ENCODE results near the gene SUSD1.

GRCh38 chr9:112130997-112131396 lies 44.1 kb downstream of the SUSD1 start:
- TF ChIP-seq CREB1 (IDR thresholded peaks at IDR 0.05; ENCODE audit: low read depth) (no peak), EGR1 (IDR thresholded peaks at IDR 0.05) (no peak), FOXM1 (IDR thresholded peaks at IDR 0.05; ENCODE audit: borderline replicate concordance, low read depth) (no peak), EP300 (IDR thresholded peaks at IDR 0.05; ENCODE audit: borderline replicate concordance) (no peak), REST (IDR thresholded peaks at IDR 0.05; ENCODE audit: low read depth) (no peak), TCF12 (IDR thresholded peaks at IDR 0.05; ENCODE audit: low read depth) (no peak), RAD21 (IDR thresholded peaks at IDR 0.05; ENCODE audit: low read depth) (no peak), MAX (IDR thresholded peaks at IDR 0.05) (no peak), CEBPB (IDR thresholded peaks at IDR 0.05) (no peak), YY1 (IDR thresholded peaks at IDR 0.05; ENCODE audit: low read depth) (no peak), TAF1 (IDR thresholded peaks at IDR 0.05; ENCODE audit: low read depth) (no peak), TEAD4 (IDR thresholded peaks at IDR 0.05) (no peak), NFIC (IDR thresholded peaks at IDR 0.05) (no peak)
